Measurements from ENCODE around the gene PRRX2. TPM values are rescaled to one million over a fixed set of nuclear protein-coding genes. Genes with fewer than 3 reads are reported as not detected.
"Not testable (repeated sequence)": the region's sequence is repeated elsewhere in the genome, so short reads cannot be mapped to it uniquely, and the experiment has no call there.

The PRRX2 gene
- total RNA-seq, 2 experiments from 2014 or later, result 0.49 to 0.57 TPM

DNA sequence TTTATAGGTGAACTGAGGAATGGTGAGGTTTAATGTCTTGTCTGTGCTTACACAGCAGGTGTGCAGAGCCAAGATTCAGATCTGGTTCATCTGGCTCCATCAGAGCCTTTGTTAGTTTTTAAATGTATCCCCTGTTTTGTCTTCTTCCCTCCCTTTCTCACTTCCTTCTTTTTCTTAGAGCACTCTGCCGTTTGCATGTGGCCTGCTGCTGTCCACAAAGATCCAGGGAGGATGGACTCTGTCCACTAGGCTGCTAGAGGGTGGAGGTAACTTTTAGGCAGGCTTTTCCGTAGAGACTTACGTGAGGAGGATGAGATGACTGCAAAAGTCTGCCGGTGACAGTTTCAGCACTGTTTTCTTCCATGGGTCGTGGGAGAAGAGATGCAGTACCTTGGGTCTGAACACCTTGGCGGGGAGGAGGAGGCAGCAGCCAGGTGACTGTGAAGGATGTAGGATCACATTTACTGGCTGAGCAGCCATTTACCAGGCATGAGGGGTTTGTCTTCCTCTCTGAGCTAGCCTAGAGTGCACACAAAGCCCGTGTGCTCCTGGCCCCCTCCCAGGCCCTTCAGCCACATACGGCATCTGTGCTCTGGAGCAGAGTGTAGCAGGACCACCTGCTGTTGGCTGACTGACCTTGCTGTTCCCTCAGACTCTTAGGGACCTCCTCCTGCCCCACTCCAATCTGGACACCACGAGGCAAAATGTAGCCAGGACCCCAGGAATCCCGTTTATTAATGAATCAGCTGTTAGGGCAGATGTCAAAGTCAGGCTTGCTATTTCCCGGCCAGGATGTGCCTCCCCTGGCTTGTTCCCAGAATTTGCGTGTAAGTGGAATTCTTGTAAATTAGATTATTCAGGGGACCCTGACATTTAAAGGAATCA, 37.6 kb upstream of the PRRX2 start:
- peaks cover 67% of the 10 kb centered on the region for H3K4me1 Mint-ChIP-seq
- no peak for DNase-seq
- peak overlapping the region; percentile 77 for H3K4me3 Mint-ChIP-seq
- H3K27me3 Mint-ChIP-seq, result no peaks in the 10 kb centered on the region
- ChIA-PET POLR2A (interaction anchor here (0.6 to 1.4 kb wide), 3 partner anchors 10 to 450 kb away, joined by 3 to 5 read pairs (median 3); no protein-coding TSS in a partner anchor), CTCF (interaction anchor here (0.6 to 8.5 kb wide), 7 partner anchors 12 to 491 kb away, joined by 3 to 96 read pairs (median 3); no protein-coding TSS in a partner anchor)
- H3K27ac Mint-ChIP-seq, result peak overlapping the region; percentile 75
- H3K36me3 Mint-ChIP-seq (ENCODE audit: low read depth), result peaks cover 29% of the 10 kb centered on the region
- intact Hi-C loops (cut with DNase I, micrococcal nuclease), result loop anchor here (1.0 to 5.0 kb wide), 3 partner anchors 14 to 1305 kb away; partner anchors contain the start of genes COQ4 (in 1 of the 2), KYAT1 (in 1 of the 2), LRRC8A (in 1 of the 2) and TRUB2 (in 1 of the 2)
- H3K9me3 Mint-ChIP-seq (ENCODE audit: low read depth), result no peaks in the 10 kb centered on the region
- ATAC-seq, result no peak

GRCh38 chr9:129628709-129629108, 36.7 kb upstream of the PRRX2 start:
- ChIA-PET POLR2A (no interaction called here), CTCF (no interaction called here)
- Mint-ChIP-seq H3K9me3 (ENCODE audit: low read depth) (no peaks in the 10 kb centered on the region), H3K4me1 (peaks cover 67% of the 10 kb centered on the region), H3K36me3 (ENCODE audit: low read depth) (peaks cover 31% of the 10 kb centered on the region), H3K4me3 (no peak overlapping the region), H3K27me3 (no peaks in the 10 kb centered on the region), H3K27ac (peak overlapping the region; percentile 75)
- ATAC-seq, result no peak
- intact Hi-C loops (cut with DNase I, micrococcal nuclease), result loop anchor here in 1 of 2 experiments (5.0 kb wide), 1 partner anchor 746 kb away; the partner anchor contains the start of genes KYAT1 and LRRC8A
- no peak for DNase-seq

- Mint-ChIP-seq H3K4me3 (no peak overlapping the region), H3K36me3 (ENCODE audit: low read depth) (peaks cover 31% of the 10 kb centered on the region), H3K27me3 (no peaks in the 10 kb centered on the region), H3K4me1 (peaks cover 63% of the 10 kb centered on the region), H3K27ac (peak overlapping the region; percentile 75), H3K9me3 (ENCODE audit: low read depth) (no peaks in the 10 kb centered on the region)
- ChIA-PET CTCF (interaction anchor here (1.6 to 2.6 kb wide), 2 partner anchors 11 to 486 kb away, joined by 6 to 12 read pairs; no protein-coding TSS in a partner anchor), POLR2A (no interaction called here)
- intact Hi-C loops (cut with DNase I, micrococcal nuclease), result loop anchor here in 1 of 2 experiments (5.0 kb wide), 1 partner anchor 747 kb away; the partner anchor contains the start of genes KYAT1 and LRRC8A
- ATAC-seq (no peak), DNase-seq (no peak)
Measured at GRCh38 chr9:129629251-129629820, 36.1 kb upstream of the PRRX2 start.

- peak; percentile 48 for DNase-seq
- POLR2A ChIA-PET, result no interaction called here
- H3K27me3 Mint-ChIP-seq, result no peaks in the 10 kb centered on the region
- no peak for ATAC-seq
- no peak overlapping the region for H3K4me3 Mint-ChIP-seq
- intact Hi-C loops (cut with DNase I, micrococcal nuclease), result no loop called here
- peaks cover 36% of the 10 kb centered on the region for H3K36me3 Mint-ChIP-seq (ENCODE audit: low read depth)
- no peaks in the 10 kb centered on the region for H3K9me3 Mint-ChIP-seq (ENCODE audit: low read depth)
- CTCF ChIA-PET, result interaction anchor here (0.5 to 2.6 kb wide), 5 partner anchors 9 to 1775 kb away, joined by 3 to 12 read pairs (median 7); partner anchors contain the start of gene C9orf50
- peaks cover 52% of the 10 kb centered on the region for H3K4me1 Mint-ChIP-seq
- H3K27ac Mint-ChIP-seq, result peak overlapping the region; percentile 49
Measured at GRCh38 chr9:129630967-129631673, 34.3 kb upstream of the PRRX2 start.

- no peak for ATAC-seq
- H3K4me3 Mint-ChIP-seq, result no peak overlapping the region
- peak overlapping the region; percentile 49 for H3K27ac Mint-ChIP-seq
- no peak for DNase-seq
- H3K9me3 Mint-ChIP-seq (ENCODE audit: low read depth), result no peaks in the 10 kb centered on the region
- H3K27me3 Mint-ChIP-seq, result no peaks in the 10 kb centered on the region
- POLR2A ChIA-PET, result no interaction called here
- H3K4me1 Mint-ChIP-seq, result peaks cover 51% of the 10 kb centered on the region
- intact Hi-C loops (cut with DNase I, micrococcal nuclease), result no loop called here
- CTCF ChIA-PET, result interaction anchor here (1.9 to 2.6 kb wide), 2 partner anchors 9 to 12 kb away, joined by 8 to 12 read pairs; no protein-coding TSS in a partner anchor
- peaks cover 36% of the 10 kb centered on the region for H3K36me3 Mint-ChIP-seq (ENCODE audit: low read depth)
Measured at GRCh38 chr9:129631674-129632129, 33.7 kb upstream of the PRRX2 start.

GRCh38 chr9:129632460-129632859, 33.0 kb upstream of the PRRX2 start:
- peak overlapping the region; percentile 75 for H3K27ac Mint-ChIP-seq
- POLR2A ChIA-PET, result no interaction called here
- intact Hi-C loops (cut with DNase I, micrococcal nuclease), result no loop called here
- no peaks in the 10 kb centered on the region for H3K27me3 Mint-ChIP-seq
- CTCF ChIA-PET, result no interaction called here
- H3K9me3 Mint-ChIP-seq (ENCODE audit: low read depth), result no peaks in the 10 kb centered on the region
- peaks cover 46% of the 10 kb centered on the region for H3K4me1 Mint-ChIP-seq
- peaks cover 30% of the 10 kb centered on the region for H3K36me3 Mint-ChIP-seq (ENCODE audit: low read depth)
- no peak for DNase-seq
- ATAC-seq, result no peak
- H3K4me3 Mint-ChIP-seq, result no peak overlapping the region

DNA sequence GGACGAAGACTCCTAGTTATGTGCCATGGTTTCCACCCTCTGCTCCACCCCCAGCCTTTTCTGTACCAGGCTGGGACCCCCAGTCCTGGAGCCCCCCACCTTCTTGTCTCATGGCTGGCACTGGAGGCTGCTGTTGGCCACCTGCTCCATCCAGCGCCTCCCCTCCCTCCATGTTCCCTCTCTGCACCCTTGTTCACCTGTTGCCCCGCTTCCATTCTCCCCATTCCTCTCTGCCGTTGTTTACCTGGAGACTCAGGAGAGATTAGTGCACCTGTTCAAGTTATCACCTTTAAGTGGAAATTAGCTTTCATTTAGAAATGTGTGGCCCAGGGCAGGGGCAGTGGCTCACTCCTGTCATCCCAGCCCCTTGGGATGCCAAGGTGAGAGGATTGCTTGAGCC, 32.2 kb upstream of the PRRX2 start:
- ATAC-seq (no peak), DNase-seq (no peak)
- intact Hi-C loops (cut with DNase I, micrococcal nuclease), result no loop called here
- H3K27me3 Mint-ChIP-seq, result no peaks in the 10 kb centered on the region
- peaks cover 43% of the 10 kb centered on the region for H3K4me1 Mint-ChIP-seq
- H3K4me3 Mint-ChIP-seq, result no peak overlapping the region
- H3K27ac Mint-ChIP-seq, result no peak overlapping the region
- ChIA-PET CTCF (interaction anchor here (0.6 to 0.7 kb wide), 3 partner anchors 8 to 151 kb away, joined by 3 read pairs; partner anchors contain the start of gene C9orf50), POLR2A (no interaction called here)
- H3K36me3 Mint-ChIP-seq (ENCODE audit: low read depth), result peaks cover 32% of the 10 kb centered on the region
- no peaks in the 10 kb centered on the region for H3K9me3 Mint-ChIP-seq (ENCODE audit: low read depth)

DNA sequence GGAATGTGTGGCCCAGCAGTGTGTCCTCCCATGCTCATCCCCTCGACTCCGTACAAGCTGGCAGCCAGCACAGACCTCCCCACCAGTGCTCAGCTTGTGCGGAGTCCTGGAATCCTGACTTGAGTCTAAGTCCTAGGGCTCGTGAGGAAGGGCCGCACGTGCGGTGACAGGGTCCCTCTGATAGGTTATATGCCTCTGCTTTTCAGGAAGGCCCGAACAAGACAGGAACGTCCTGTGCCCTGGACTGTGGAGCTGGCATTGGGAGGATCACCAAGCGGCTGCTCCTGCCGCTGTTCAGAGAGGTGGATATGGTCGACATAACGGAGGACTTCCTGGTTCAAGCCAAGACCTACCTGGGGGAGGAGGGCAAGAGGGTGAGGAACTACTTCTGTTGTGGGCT, 31.6 kb upstream of the PRRX2 start:
- intact Hi-C loops (cut with DNase I, micrococcal nuclease), result no loop called here
- Mint-ChIP-seq H3K27me3 (no peaks in the 10 kb centered on the region), H3K27ac (peak overlapping the region; percentile 2), H3K36me3 (ENCODE audit: low read depth) (peaks cover 31% of the 10 kb centered on the region), H3K4me1 (peaks cover 39% of the 10 kb centered on the region), H3K9me3 (ENCODE audit: low read depth) (no peaks in the 10 kb centered on the region), H3K4me3 (no peak overlapping the region)
- ATAC-seq (no peak), DNase-seq (no peak)
- POLR2A ChIA-PET, result no interaction called here
- CTCF ChIA-PET, result interaction anchor here (0.5 to 1.2 kb wide), 3 partner anchors 9 to 13 kb away, joined by 3 to 4 read pairs (median 3); partner anchors contain the start of gene C9orf50

- DNase-seq (no peak), ATAC-seq (no peak)
- Mint-ChIP-seq H3K27me3 (no peaks in the 10 kb centered on the region), H3K4me3 (no peak overlapping the region), H3K4me1 (peaks cover 32% of the 10 kb centered on the region), H3K27ac (no peak overlapping the region), H3K9me3 (ENCODE audit: low read depth) (no peaks in the 10 kb centered on the region), H3K36me3 (ENCODE audit: low read depth) (peaks cover 29% of the 10 kb centered on the region)
- ChIA-PET POLR2A (interaction anchor here (0.7 kb wide), 1 partner anchor 9 kb away, joined by 3 read pairs; the partner anchor contains the start of gene NTMT1), CTCF (interaction anchor here (0.9 to 1.2 kb wide), 2 partner anchors 10 to 11 kb away, joined by 3 to 4 read pairs; no protein-coding TSS in a partner anchor)
- intact Hi-C loops (cut with DNase I, micrococcal nuclease), result no loop called here
Measured at GRCh38 chr9:129635099-129636065, 30.1 kb upstream of the PRRX2 start.

- DNase-seq; intact Hi-C loops (cut with DNase I, micrococcal nuclease); H3K27ac Mint-ChIP-seq; H3K27me3 Mint-ChIP-seq; ATAC-seq; H3K4me3 Mint-ChIP-seq; H3K9me3 Mint-ChIP-seq (ENCODE audit: low read depth): not testable (repeated sequence)
- CTCF ChIA-PET, result interaction anchor here (0.9 to 1.4 kb wide), 2 partner anchors 12 to 522 kb away, joined by 3 to 7 read pairs; no protein-coding TSS in a partner anchor
- Mint-ChIP-seq H3K36me3 (ENCODE audit: low read depth) (peaks cover 29% of the 10 kb centered on the region), H3K4me1 (peaks cover 31% of the 10 kb centered on the region)
- POLR2A ChIA-PET, result interaction anchor here (0.6 kb wide), 1 partner anchor 590 kb away, joined by 4 read pairs; no protein-coding TSS in a partner anchor
Measured at GRCh38 chr9:129636343-129636742, 29.1 kb upstream of the PRRX2 start.

Measured in activated CD4-positive, alpha-beta T cell treated with anti-CD3 and anti-CD28 coated beads for 36 hours (primary cell).